Stimulated activated CD8-positive, alpha-beta memory T cell treated with anti-CD3 and anti-CD28 coated beads, Interleukin-2, amount 100 ng/mL, for 1 hour (primary cell): ENCODE results near the gene GSTO2.

Source experiments
- DNase-seq, 2 donors: peaks; one replicate each; pipeline ENCODE4 v3.0.0-alpha.2; 2020; ENCODE audit warnings: low read depth in 2 of 2

GSTO2 gene

GRCh38 chr10:104339469-104340110 lies 70.6 kb downstream of the GSTO2 start:
- no peak for DNase-seq

- DNase-seq: no peak
Measured at GRCh38 chr10:104340111-104340526, 71.1 kb downstream of the GSTO2 start.

GRCh38 chr10:104340641-104341040 lies 71.7 kb downstream of the GSTO2 start:
- DNase-seq: no peak

- no peak for DNase-seq
Measured at GRCh38 chr10:104342941-104343411, 74.0 kb downstream of the GSTO2 start.

DNA sequence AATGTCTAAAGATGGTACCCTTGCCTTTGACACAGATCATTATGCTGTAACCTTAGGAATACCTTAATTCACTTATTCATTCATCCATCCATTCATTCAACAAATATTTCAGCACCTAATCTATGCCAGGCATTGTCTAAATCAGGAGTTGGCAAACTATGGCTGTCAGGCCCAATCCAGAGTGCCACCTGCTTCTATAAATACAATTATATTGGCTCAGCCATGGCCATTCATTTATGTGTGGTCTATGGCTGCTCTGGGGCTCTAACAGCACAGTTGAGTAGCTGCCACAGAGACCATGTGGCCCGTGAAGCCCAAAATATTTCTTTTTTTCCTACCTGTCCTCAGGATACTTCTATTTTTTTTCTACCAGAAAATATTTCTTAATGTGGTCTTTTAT lies 75.2 kb downstream of the GSTO2 start:
- DNase-seq: no peak

GRCh38 chr10:104345515-104345914 lies 76.5 kb downstream of the GSTO2 start:
- no peak for DNase-seq

DNA sequence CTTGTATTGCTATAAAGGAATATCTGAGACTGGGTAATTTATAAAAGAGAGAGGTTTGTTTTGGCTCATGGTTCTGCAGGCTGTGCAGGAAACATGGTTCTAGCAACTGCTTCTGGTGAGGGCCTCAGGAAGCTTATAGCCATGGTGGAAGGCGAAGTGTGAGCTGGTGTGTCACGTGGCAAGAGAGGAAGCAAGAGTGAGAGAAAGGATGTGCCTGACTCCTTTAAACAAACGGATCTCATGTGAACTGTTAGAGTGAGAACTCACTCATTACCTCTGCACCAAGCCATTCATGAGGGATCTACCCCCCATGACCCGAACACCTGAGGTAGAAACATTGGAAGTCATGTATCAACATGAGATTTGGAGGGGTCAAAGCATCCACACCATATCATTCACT lies 77.0 kb downstream of the GSTO2 start:
- no peak for DNase-seq

DNA sequence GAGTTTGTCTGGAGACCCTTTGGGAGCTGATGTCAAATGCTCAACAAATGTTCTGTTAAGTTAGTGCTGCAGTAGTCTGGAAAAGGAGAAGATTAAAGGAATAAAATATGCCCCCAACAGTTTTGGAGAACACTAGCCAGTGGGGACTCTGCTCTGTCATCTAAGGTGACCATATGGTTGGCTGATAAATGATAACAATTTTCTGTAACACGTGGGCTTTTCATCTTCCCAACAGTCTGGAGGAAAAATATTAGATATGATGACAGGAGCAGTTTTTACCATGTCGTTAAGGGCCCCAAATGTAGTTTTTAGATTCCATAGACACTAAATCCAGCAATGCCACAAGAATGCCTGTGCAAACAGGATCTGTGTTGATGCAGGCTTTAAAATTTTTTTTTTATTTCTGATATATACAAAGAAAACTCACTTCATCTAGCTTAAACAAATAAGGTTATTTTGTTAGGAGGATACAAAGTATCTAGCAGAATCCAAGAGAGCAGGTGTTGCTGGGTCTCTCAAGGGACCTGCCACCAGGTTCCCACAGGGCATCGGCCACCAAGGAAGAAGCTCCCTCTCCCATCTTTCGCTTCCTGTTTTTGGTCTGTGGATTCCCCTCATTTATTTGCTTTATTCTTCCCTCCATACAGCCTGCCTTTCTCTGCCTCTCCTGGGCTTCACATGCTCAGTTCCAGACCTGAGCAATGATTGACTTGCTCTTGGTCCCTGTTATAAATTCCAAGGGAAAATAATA lies 78.5 kb downstream of the GSTO2 start:
- DNase-seq: no peak

DNA sequence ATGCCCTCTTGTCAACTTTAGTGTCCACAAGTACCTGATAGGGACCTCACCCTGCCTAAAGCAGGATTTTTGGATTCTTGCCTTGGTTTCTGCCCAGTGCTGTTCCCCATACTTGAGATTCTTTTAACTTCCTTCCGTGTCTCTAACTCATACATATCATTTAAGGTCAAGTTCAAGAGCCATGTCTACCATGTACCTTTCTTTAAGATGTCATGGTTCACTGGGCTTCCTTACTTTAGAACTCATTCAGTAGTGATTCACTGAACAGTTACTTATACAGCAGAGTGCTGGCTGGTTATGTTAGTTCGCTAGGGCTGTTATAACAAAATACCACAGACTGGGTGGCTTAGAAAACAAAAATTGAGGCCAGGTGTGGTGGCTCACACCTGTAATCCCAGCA lies 79.6 kb downstream of the GSTO2 start:
- no peak for DNase-seq

DNA sequence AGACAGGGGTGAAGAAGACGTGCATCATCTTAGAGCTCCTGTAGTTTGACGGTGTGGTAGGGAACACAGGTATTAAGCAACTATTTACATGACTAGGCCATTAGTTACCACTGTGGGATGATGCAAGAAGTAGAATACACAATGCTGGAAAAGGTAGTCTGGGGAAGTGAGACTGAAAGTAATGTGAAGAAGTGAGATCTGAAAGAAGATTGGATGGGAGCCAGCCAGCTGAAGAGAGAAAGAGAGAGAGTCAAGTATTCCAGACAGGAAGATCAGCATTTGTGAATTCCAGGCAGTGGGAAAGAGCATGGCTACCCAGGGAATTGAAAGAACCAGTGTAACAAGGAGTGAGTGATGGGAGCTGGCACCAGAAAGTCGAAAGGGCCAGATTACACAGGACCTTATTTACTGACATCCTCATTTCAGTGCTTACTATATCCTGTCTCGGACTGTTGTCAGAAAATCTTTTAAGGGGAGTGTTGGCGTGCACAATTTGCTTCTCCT lies 80.7 kb downstream of the GSTO2 start:
- DNase-seq: no peak

DNA sequence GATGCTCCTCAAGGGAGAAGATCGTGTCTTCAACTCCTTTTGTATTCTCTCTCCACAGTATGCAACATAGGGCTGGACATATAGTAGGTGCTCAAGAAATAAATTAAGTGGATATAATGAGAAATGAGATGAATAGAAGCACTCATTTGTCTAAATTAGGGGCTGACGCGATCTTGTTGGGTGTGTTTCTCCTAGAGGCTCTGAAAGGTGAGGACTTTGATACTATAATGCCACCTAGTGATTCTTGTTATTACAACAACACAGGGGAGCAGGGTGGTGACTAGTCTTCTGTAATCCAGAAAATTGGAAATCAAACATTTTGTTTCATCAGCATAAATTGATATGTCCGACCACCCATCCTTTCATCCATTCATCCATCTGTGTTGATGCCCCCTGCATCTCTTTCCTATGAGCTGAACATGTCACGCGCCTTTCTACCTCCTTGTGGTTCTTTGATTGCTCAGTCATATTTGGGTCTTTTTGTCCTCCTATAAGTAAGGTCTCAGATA lies 81.2 kb downstream of the GSTO2 start:
- no peak for DNase-seq

GRCh38 chr10:104351061-104351702 lies 82.2 kb downstream of the GSTO2 start:
- DNase-seq: no peak

DNA sequence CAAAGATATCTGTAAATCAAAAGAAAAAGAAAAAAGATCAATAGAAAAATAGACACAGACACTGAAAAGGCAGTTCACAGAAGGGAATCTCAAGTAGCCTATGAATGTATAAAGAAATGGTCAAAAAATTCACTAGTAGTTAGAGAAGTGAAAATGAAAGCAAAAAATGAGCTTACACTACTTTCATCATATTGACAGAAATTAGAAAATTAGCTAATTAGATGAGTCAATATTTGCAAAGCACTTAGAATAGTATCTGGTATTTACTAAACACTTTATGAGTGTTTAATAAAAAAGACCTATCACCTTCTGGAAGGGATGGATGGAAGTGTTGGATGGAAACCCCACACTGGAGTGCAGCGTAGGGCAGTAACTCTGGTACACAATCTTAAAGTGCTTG lies 82.9 kb downstream of the GSTO2 start:
- no peak for DNase-seq

DNA sequence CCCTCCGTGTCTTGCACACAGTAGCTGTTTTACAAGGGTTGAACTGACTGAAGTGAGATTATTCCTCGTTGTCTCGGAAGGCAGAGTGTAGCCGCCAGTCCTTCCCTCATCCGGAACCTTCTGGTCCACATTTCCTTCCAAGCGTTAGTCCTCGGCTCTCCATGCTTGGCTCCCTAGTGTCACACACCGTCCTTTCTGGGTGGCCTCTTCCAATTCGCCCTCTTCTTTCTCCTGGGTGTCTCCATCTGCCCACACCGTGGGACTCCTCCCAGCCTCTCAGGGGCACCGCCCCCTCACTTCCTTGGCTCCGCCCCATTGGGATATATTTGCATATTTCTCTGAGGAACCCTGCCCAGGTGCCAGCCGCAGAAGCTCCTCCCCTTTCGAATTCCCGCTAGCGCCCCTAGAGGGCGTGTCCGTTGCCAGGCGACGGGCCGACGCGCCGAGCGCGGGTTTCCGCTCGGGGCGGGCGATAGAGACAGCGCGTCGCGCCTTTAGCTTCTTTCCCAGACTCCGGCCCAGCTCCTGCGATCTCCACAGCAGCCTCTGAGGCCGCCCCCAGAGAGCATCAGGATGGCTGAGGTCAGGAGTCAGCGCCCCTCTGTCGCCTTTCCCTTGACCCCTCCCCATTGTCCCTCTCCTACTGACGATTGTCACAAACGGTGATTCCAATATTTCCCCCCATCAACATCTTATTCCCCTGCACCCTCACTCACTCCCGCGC lies 84.5 kb downstream of the GSTO2 start, which contains the start of gene CFAP58:
Gene CFAP58, plus strand, starts transcription at position 509 of the 724 bp plus-strand sequence. Its CDS starts 65 bp downstream, at position 574.
- DNase-seq: peak; percentile 78 to 82
